ENCODE measurements around the gene LSM8. TPM values are rescaled to one million over a fixed set of nuclear protein-coding genes. Genes with fewer than 3 reads are reported as not detected.

Gene LSM8
- polyA plus RNA-seq, 1 donor (not counting 4 experiments of a cell fraction or from before 2014, with no cell fraction given): 50.2 TPM

DNA sequence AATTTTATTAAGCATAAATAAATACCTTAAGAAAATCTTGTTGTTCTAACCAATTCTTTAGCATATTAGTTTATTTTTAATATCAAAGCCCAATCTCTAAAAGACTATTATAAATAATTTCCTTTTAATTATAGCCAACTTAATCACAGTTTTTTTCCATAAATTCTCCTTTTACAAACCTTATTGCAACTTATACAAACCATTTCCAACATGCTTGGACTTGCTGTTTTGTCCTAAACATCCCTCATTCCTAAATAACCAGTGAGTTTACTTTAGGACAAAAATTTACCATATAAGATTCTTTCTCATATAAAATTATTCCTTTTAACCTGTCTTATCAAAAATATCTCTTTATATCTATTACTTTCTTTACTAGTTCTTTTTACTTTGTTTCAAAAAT lies 25.2 kb upstream of the LSM8 start:
- Histone ChIP-seq H3K4me2 (ENCODE audit: control insufficient read depth, extremely low read depth, insufficient read depth, low read depth, low read length) (no peak overlapping the region), H3K9me3 (ENCODE audit: control insufficient read depth, low read depth, low read length) (no peaks in the 10 kb centered on the region), H3K9me1 (ENCODE audit: control insufficient read depth, extremely low read depth, insufficient read depth, low read length) (no peaks in the 10 kb centered on the region), H3K36me3 (ENCODE audit: control insufficient read depth in 2 of 2, extremely low read depth in 1 of 2, insufficient read depth in 2 of 2, low read length in 2 of 2) (no peaks in the 10 kb centered on the region), H3K79me2 (ENCODE audit: control insufficient read depth, insufficient read depth, low read length) (no peaks in the 10 kb centered on the region), H3K9ac (ENCODE audit: control insufficient read depth, extremely low read depth, insufficient read depth, low read length) (no peak overlapping the region), H3K4me1 (ENCODE audit: control insufficient read depth, extremely low read depth, insufficient read depth, low read length) (no peaks in the 10 kb centered on the region), H3K27ac (ENCODE audit: control insufficient read depth, insufficient read depth, low read length) (no peak overlapping the region), H4K20me1 (ENCODE audit: control insufficient read depth, extremely low read depth, insufficient read depth, low read length) (no peaks in the 10 kb centered on the region), H3K4me3 (ENCODE audit: control insufficient read depth in 2 of 3, extremely low read depth in 1 of 3, insufficient read depth in 2 of 3, low read depth in 1 of 3, low read length in 3 of 3) (no peak overlapping the region), H3K27me3 (ENCODE audit: control insufficient read depth, extremely low read depth, insufficient read depth, low read length) (no peaks in the 10 kb centered on the region), H2AFZ (ENCODE audit: control insufficient read depth, low read length) (no peak overlapping the region)
- dilution Hi-C loops (cut with MboI; ENCODE audit: extremely low pct_ligation_motif_present, low sequenced_read_pairs): loop anchor here (25.0 kb wide), 1 partner anchor 396 kb away; no protein-coding TSS in a partner anchor
- TF ChIP-seq, protein P1, sequence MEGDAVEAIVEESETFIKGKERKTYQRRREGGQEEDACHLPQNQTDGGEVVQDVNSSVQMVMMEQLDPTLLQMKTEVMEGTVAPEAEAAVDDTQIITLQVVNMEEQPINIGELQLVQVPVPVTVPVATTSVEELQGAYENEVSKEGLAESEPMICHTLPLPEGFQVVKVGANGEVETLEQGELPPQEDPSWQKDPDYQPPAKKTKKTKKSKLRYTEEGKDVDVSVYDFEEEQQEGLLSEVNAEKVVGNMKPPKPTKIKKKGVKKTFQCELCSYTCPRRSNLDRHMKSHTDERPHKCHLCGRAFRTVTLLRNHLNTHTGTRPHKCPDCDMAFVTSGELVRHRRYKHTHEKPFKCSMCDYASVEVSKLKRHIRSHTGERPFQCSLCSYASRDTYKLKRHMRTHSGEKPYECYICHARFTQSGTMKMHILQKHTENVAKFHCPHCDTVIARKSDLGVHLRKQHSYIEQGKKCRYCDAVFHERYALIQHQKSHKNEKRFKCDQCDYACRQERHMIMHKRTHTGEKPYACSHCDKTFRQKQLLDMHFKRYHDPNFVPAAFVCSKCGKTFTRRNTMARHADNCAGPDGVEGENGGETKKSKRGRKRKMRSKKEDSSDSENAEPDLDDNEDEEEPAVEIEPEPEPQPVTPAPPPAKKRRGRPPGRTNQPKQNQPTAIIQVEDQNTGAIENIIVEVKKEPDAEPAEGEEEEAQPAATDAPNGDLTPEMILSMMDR (optimal IDR thresholded peaks at IDR 0.05 in 1 of 3, IDR thresholded peaks at IDR 0.05 in 1 of 3, conservative IDR thresholded peaks at IDR 0.05 in 1 of 3; ENCODE audit: extremely low read depth in 1 of 3, insufficient read depth in 2 of 3, low read length in 3 of 3): no peak
- TF ChIP-seq EZH2 (IDR thresholded peaks at IDR 0.05; ENCODE audit: low read length): no peak
- DNase-seq (ENCODE audit: low read depth, low spot score) (no peak), FAIRE-seq (no peak)

DNA sequence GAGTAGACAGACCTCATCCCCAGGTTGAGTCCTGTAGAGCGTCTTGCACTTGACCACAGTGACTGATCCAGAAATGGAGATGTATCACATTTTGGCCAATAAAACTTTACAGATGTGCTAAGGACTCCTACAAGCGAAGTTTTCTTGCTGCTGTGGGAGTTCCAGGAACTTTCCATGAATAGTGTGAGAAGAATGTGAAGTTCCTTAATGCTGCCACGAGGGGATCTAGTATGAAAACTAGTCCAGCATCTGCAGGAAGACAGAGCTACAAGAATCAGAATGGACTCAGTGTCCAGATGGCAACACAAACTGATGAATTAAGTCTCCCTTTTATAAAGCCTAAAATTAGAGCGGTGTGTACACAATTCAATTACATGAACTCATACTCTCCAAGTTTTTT lies 14.8 kb upstream of the LSM8 start:
- Histone ChIP-seq H3K4me2 (ENCODE audit: control insufficient read depth, extremely low read depth, insufficient read depth, low read depth, low read length) (no peak overlapping the region), H3K27ac (ENCODE audit: control insufficient read depth, insufficient read depth, low read length) (no peak overlapping the region), H3K9me1 (ENCODE audit: control insufficient read depth, extremely low read depth, insufficient read depth, low read length) (no peaks in the 10 kb centered on the region), H3K27me3 (ENCODE audit: control insufficient read depth, extremely low read depth, insufficient read depth, low read length) (no peaks in the 10 kb centered on the region), H4K20me1 (ENCODE audit: control insufficient read depth, extremely low read depth, insufficient read depth, low read length) (no peaks in the 10 kb centered on the region), H2AFZ (ENCODE audit: control insufficient read depth, low read length) (no peak overlapping the region), H3K36me3 (ENCODE audit: control insufficient read depth in 2 of 2, extremely low read depth in 1 of 2, insufficient read depth in 2 of 2, low read length in 2 of 2) (no peaks in the 10 kb centered on the region), H3K4me3 (ENCODE audit: control insufficient read depth in 2 of 3, extremely low read depth in 1 of 3, insufficient read depth in 2 of 3, low read depth in 1 of 3, low read length in 3 of 3) (no peak overlapping the region), H3K79me2 (ENCODE audit: control insufficient read depth, insufficient read depth, low read length) (no peaks in the 10 kb centered on the region), H3K9me3 (ENCODE audit: control insufficient read depth, low read depth, low read length) (no peaks in the 10 kb centered on the region), H3K4me1 (ENCODE audit: control insufficient read depth, extremely low read depth, insufficient read depth, low read length) (no peaks in the 10 kb centered on the region), H3K9ac (ENCODE audit: control insufficient read depth, extremely low read depth, insufficient read depth, low read length) (no peak overlapping the region)
- dilution Hi-C loops (cut with MboI; ENCODE audit: extremely low pct_ligation_motif_present, low sequenced_read_pairs): loop anchor here (25.0 kb wide), 1 partner anchor 407 kb away; no protein-coding TSS in a partner anchor
- FAIRE-seq (no peak), DNase-seq (ENCODE audit: low read depth, low spot score) (no peak)
- TF ChIP-seq EZH2 (IDR thresholded peaks at IDR 0.05; ENCODE audit: low read length): no peak
- TF ChIP-seq, protein P1 (optimal IDR thresholded peaks at IDR 0.05 in 1 of 3, IDR thresholded peaks at IDR 0.05 in 1 of 3, conservative IDR thresholded peaks at IDR 0.05 in 1 of 3; ENCODE audit: extremely low read depth in 1 of 3, insufficient read depth in 2 of 3, low read length in 3 of 3): peak in 1 of 3 experiments; percentile 25

Measured in keratinocyte (primary cell).